GM19372 (cell line): ENCODE results near the gene SMNDC1.
"Not testable (repeated sequence)": the region's sequence is repeated elsewhere in the genome, so short reads cannot be mapped to it uniquely, and the experiment has no call there.

ENCODE experiments used
- ATAC-seq: cut with Tn5 transposase; IDR thresholded peaks from one replicate; pipeline ENCODE4 v1.9.1; 2021; ENCODE audit warnings: mild to moderate bottlenecking, low read depth, moderate library complexity; ENCODE audit not compliant: unreplicated experiment

The SMNDC1 gene

DNA sequence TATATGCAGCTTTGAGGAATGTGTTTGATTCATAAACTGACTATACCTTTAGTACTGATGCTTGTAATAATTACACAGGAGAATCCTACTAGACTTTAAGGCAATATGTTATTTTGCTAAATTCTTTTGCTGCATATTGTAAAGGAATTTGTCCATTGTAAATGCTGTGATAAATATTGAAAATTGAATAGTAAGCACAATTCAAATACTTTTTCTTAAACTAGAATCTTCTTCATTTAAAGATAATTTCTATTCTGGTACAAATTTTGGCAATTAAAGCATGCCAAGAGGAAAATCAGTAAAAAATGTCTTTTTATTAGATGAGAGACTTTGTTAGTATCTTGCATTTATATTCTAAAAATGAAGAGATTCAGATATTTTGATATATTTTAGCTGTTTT is 45.4 kb downstream of the SMNDC1 start:
- ATAC-seq, result no peak

GRCh38 chr10:110258542-110258941 is 46.2 kb downstream of the SMNDC1 start:
- no peak for ATAC-seq

DNA sequence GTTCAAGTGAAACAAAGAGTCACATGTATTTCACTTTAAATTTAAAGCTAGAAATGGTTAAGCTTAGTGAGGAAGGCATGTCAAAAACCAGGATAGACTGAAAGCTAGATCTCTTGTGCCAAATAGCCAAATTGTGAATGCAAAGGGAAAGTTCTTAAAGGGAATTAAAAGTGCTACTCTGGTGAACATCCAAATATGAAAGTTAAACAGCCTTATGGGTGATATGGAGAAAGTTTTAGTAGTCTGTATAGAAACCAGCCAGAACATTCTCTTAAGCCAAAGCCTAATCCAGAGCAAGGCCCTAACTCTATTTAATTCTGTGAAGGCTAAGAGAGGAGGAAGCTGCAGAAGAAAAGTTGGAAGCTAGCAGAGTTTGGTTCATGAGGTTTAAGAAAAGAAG is 50.3 kb downstream of the SMNDC1 start:
- no peak for ATAC-seq

GRCh38 chr10:110252151-110252550 is 52.6 kb downstream of the SMNDC1 start:
- ATAC-seq, result no peak

DNA sequence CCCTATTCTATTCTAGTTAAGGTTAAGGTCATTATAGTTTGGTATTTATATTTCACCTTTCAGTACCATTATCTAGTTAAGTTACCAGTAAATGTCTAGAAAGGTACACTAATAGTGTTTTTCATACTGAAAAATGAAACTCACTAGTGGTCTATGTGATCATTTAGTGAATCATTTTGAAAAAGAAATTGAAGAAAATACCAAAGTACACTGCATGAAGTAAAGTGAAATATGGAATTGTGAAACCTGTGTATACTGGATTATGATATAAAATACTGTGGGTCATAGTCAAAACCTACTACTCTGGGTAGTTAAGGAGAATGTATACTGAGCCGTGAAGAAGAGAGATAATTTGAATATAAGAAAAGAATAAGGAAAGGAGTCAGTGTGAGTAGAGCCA is 53.3 kb downstream of the SMNDC1 start:
- peak; percentile 72 for ATAC-seq

- ATAC-seq, result peak; percentile 51
These were observed 55.2 kb downstream of the SMNDC1 start for GRCh38 chr10:110249489-110249888.

GRCh38 chr10:110247833-110248232 is 56.9 kb downstream of the SMNDC1 start:
- not testable (repeated sequence) for ATAC-seq

GRCh38 chr10:110244550-110244949 is 60.2 kb downstream of the SMNDC1 start:
- no peak for ATAC-seq

GRCh38 chr10:110242511-110242910 is 62.2 kb downstream of the SMNDC1 start:
- ATAC-seq, result no peak

GRCh38 chr10:110241841-110242240 is 62.9 kb downstream of the SMNDC1 start:
- ATAC-seq, result no peak

DNA sequence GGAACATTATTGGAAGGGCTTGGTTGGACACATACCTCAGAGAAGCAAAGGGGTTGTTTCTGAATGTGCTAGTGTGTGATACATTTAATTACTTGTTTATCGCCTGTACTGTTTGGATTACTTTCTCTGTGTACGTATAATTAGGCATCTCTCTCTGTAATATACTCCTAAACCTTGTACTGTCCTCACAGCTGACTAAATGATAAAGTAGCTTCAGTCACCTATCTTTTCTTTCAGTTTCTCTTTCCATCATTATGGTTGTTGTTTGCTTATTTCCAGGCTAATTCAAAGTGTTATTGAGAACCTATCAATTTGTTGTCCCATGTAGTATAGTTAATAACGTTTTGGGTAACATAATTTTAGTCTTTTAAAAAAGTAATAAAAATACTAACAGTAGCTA is 63.3 kb downstream of the SMNDC1 start:
- no peak for ATAC-seq
